AG09309 (cell line): ENCODE measurements around the gene UBE2D4.

Source experiments
- DNase-seq: peaks from one replicate; pipeline ENCODE4 v3.0.0-alpha.2; 2010; ENCODE audit warnings: low read depth
- H3K4me3 ChIP-seq: 2 replicates; pipeline ENCODE4 v1.5.1; 2011; ENCODE audit warnings: mild to moderate bottlenecking, low read depth, low read length, moderate library complexity; ENCODE audit not compliant: control insufficient read depth
- TF ChIP-seq, protein P1 (sequence below): IDR thresholded peaks from 2 replicates; pipeline ENCODE4 v1.5.1; 2011; ENCODE audit warnings: mild to moderate bottlenecking, low read depth, low read length, inconsistent platforms; ENCODE audit not compliant: insufficient read depth, control insufficient read depth; ENCODE audit errors: missing control alignments

Gene UBE2D4

DNA sequence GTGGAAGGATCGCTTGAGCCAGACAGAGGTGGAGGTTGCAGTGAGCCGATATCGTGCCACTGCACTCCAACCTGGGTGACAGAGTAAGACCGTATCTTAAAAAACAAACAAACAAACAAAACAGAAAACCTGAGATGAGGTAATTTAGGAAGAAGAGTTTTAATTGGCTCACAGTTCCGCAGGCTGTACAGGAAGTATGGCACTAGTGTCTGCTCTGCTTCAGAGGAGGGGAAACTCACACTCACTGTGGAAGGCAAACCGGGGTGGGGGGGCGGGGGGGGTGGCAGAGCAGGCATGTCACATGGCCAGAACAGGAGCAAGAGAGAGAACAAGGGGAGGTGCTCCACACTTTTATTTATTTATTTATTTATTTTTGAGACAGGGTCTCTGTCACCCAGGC lies 5.1 kb downstream of the UBE2D4 start:
- TF ChIP-seq, protein P1, sequence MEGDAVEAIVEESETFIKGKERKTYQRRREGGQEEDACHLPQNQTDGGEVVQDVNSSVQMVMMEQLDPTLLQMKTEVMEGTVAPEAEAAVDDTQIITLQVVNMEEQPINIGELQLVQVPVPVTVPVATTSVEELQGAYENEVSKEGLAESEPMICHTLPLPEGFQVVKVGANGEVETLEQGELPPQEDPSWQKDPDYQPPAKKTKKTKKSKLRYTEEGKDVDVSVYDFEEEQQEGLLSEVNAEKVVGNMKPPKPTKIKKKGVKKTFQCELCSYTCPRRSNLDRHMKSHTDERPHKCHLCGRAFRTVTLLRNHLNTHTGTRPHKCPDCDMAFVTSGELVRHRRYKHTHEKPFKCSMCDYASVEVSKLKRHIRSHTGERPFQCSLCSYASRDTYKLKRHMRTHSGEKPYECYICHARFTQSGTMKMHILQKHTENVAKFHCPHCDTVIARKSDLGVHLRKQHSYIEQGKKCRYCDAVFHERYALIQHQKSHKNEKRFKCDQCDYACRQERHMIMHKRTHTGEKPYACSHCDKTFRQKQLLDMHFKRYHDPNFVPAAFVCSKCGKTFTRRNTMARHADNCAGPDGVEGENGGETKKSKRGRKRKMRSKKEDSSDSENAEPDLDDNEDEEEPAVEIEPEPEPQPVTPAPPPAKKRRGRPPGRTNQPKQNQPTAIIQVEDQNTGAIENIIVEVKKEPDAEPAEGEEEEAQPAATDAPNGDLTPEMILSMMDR = no peak
- DNase-seq = no peak
- no peak overlapping the region for H3K4me3 ChIP-seq

DNA sequence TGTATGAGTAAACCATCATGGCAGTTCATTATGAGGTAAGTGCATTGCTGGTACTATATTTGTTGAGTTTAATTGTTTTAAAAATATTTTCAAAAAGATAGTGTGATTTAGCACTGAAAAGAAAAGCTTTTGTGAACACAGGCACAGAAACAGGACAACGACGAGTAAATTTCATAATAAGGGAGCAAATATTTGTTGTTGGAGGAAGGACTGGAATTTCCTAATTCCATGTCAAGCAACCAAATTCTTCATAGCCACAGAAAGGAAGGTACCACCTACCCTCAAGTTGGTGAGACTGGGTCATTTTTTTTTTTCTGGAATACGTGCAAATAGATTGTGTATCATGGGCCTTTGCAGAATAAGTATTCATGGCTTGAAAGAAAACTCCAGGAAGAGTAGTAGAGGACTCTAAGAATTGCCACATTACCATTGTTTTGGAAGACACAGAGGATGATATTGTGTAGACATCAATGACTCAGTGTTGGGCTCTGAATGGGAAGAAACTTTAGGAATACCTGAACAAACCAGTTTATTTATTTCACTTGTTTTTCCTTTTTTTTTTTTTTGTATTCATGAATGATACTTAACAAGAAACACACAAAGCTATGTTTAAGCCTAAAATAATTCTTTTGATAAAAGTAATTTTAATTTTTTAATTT lies 7.8 kb downstream of the UBE2D4 start:
- TF ChIP-seq, protein P1 = no peak
- no peak for DNase-seq
- no peak overlapping the region for H3K4me3 ChIP-seq

DNA sequence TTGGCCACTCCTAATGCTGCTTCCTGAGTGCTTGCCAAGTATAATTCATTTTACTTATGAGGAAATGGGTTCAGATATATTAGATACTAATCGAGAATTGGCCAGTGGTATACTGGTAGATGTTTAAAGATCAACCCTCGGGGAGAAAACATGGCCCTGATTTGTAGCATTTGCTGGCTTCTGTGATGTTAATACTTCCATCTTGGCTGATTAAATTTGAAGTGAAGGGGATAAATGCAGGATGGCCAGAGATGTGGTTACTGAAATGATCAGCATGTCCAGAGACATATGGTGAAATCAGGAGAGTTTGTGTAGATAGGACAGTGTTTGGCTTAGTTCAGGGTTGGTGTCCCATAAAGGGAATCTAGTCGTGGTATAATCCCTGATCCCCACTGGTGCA lies 11.2 kb downstream of the UBE2D4 start:
- H3K4me3 ChIP-seq = no peak overlapping the region
- TF ChIP-seq, protein P1 = no peak
- no peak for DNase-seq

DNA sequence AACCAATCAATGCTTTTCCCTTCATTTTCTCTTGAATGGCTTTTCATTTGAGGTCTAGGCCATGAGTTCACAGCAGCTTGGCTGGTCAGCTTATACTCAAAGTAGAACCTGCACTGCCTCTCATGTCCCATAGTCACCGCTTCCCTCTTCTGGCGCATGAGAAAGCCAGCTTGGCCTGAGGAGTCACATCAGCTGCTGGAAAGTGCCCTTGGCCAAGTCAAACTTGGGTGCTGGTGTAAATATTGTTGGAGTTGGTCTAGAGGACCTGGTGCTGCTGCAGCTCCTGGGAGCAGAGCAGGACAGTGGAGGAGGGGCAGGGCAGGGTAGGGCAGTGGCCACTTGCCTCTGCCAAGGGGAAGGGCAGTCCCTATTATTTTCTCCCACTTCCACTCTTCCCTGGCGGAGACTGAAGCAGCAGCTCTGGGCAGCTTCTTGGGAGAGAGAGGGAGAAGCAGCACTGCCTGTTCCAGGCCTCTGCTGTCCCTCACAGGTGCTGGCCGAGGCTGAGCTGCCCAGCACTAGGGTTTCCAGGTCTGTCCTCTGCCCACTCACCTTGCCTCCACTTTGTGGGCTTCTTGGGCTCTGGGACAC lies 12.8 kb downstream of the UBE2D4 start:
- H3K4me3 ChIP-seq = no peak overlapping the region
- no peak for DNase-seq
- TF ChIP-seq, protein P1 = no peak

DNA sequence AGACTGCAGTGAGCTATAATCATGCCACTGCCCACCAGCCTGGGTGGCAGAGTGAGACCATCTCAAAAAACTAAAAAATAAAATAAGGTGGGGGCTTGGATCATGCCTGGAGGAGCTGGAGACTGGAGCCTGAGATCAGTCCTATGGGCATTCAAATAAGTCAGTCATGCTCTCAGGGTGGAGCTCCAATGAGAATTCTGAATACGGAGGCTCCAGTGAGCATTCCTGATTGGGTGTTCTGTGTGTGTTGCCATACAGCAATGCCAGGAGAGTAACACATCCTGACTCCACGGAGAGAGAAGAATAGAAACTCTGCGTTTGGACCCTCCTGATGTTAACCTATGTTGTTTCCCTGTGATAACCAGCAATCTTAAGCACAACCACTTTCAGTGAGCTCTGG lies 16.0 kb downstream of the UBE2D4 start:
- TF ChIP-seq, protein P1 = no peak
- no peak overlapping the region for H3K4me3 ChIP-seq
- DNase-seq = no peak

DNA sequence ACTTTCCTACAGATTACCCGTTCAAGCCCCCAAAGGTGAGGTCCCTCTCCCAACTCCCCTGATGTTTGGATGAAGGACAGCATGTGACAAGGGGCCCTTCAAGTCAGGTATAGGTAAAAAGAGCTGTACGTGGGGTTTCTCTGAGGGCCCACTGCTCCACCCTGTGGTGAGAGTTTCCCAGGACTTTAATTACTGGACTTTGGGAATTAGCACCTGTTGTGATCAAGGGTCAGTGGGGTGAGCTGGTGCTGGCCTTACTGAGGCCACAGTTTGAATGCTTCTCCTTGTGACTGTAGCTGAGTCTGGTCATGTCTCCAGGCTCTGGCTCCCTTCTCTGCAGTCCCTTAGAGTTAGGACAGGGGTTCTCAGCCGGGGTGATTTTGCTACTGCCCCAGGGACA lies 16.8 kb downstream of the UBE2D4 start:
- TF ChIP-seq, protein P1 = no peak
- DNase-seq = no peak
- H3K4me3 ChIP-seq = no peak overlapping the region
